ENCODE results near the gene BCKDHB.

- no peak for TF ChIP-seq POLR2A (IDR thresholded peaks at IDR 0.05)
- TF ChIP-seq, protein P1, sequence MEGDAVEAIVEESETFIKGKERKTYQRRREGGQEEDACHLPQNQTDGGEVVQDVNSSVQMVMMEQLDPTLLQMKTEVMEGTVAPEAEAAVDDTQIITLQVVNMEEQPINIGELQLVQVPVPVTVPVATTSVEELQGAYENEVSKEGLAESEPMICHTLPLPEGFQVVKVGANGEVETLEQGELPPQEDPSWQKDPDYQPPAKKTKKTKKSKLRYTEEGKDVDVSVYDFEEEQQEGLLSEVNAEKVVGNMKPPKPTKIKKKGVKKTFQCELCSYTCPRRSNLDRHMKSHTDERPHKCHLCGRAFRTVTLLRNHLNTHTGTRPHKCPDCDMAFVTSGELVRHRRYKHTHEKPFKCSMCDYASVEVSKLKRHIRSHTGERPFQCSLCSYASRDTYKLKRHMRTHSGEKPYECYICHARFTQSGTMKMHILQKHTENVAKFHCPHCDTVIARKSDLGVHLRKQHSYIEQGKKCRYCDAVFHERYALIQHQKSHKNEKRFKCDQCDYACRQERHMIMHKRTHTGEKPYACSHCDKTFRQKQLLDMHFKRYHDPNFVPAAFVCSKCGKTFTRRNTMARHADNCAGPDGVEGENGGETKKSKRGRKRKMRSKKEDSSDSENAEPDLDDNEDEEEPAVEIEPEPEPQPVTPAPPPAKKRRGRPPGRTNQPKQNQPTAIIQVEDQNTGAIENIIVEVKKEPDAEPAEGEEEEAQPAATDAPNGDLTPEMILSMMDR (IDR thresholded peaks at IDR 0.05), result no peak
Observed at GRCh38 chr6:80340280-80340679, 233.8 kb downstream of the BCKDHB start.
